HG03439 (cell line): Measurements from ENCODE around the gene PDAP1.
"Not testable (repeated sequence)": the region's sequence is repeated elsewhere in the genome, so short reads cannot be mapped to it uniquely, and the experiment has no call there.

Source experiments
- ATAC-seq: cut with Tn5 transposase; IDR thresholded peaks from one replicate; pipeline ENCODE4 v1.9.1; 2021; ENCODE audit warnings: mild to moderate bottlenecking, moderate library complexity; ENCODE audit not compliant: unreplicated experiment

Gene PDAP1

GRCh38 chr7:99408379-99409191 is at the start of gene PDAP1, which contains the start of gene BUD31:
TSS of gene PDAP1 (minus strand) at chr7:99408597. CDS start at chr7:99408548, 49 bp downstream.
TSS of gene BUD31 (plus strand) at chr7:99408969. CDS start at chr7:99411093, 2,124 bp downstream.
- ATAC-seq = peak; percentile 76

GRCh38 chr7:99457650-99458493 is 49.5 kb upstream of the PDAP1 start:
- no peak for ATAC-seq

- ATAC-seq = no peak
These were observed 48.8 kb upstream of the PDAP1 start for GRCh38 chr7:99457050-99457649.

- ATAC-seq = no peak
These were observed 47.9 kb upstream of the PDAP1 start for GRCh38 chr7:99456288-99456687.

GRCh38 chr7:99455874-99456273 is 47.5 kb upstream of the PDAP1 start:
- ATAC-seq = no peak

- ATAC-seq = no peak
These were observed 44.7 kb upstream of the PDAP1 start for GRCh38 chr7:99453105-99453504.

- no peak for ATAC-seq
These were observed 44.1 kb upstream of the PDAP1 start for GRCh38 chr7:99452541-99452940.

- ATAC-seq = no peak
These were observed 43.5 kb upstream of the PDAP1 start for GRCh38 chr7:99451936-99452335.

GRCh38 chr7:99449326-99449725 is 40.9 kb upstream of the PDAP1 start:
- no peak for ATAC-seq

GRCh38 chr7:99448855-99449254 is 40.5 kb upstream of the PDAP1 start:
- no peak for ATAC-seq

GRCh38 chr7:99447943-99448342 is 39.5 kb upstream of the PDAP1 start:
- ATAC-seq = no peak

- ATAC-seq = no peak
These were observed 37.7 kb upstream of the PDAP1 start for GRCh38 chr7:99446096-99446495.

GRCh38 chr7:99440195-99440594 is 31.8 kb upstream of the PDAP1 start:
- ATAC-seq = no peak

- peak; percentile 89 for ATAC-seq
These were observed 30.4 kb upstream of the PDAP1 start, which contains the start of the genes CPSF4 and PTCD1 for GRCh38 chr7:99438573-99439480. TSS of gene CPSF4 (plus strand) at chr7:99438943. CDS start at chr7:99439083, 140 bp downstream. TSS of gene PTCD1 (minus strand) at chr7:99438798. CDS start at chr7:99435242, 3,556 bp downstream.

GRCh38 chr7:99437946-99438572 is 29.7 kb upstream of the PDAP1 start:
- ATAC-seq = peak; percentile 1

GRCh38 chr7:99433158-99433557 is 24.8 kb upstream of the PDAP1 start:
- no peak for ATAC-seq

GRCh38 chr7:99431756-99432540 is 23.6 kb upstream of the PDAP1 start:
- not testable (repeated sequence) for ATAC-seq

GRCh38 chr7:99429756-99430155 is 21.4 kb upstream of the PDAP1 start:
- ATAC-seq = no peak
